Vagina (tissue), 2 donors: ENCODE data around the gene SCAND1. TPM values are rescaled to one million over a fixed set of nuclear protein-coding genes. Genes with fewer than 3 reads are reported as not detected.

Source experiments
- DNase-seq, 2 donors: peaks; one replicate each; pipeline ENCODE4 v3.0.0-alpha.2; 2017; ENCODE audit errors: extremely low spot score in 2 of 2
- H3K27ac ChIP-seq: fragments of 200-600 bp; sonication (generic); one replicate; pipeline ENCODE4 v1.5.1; 2019
- H3K27me3 ChIP-seq: fragments of 200-600 bp; sonication (generic); one replicate; pipeline ENCODE4 v1.5.1; 2019
- H3K36me3 ChIP-seq, 2 donors: fragments of 200-600 bp; sonication (generic); one replicate each; pipeline ENCODE4 v1.5.1; 2017 to 2019
- H3K4me1 ChIP-seq: fragments of 200-600 bp; sonication (generic); one replicate; pipeline ENCODE4 v1.5.1; 2019
- H3K4me3 ChIP-seq, 2 donors: fragments of 200-600 bp; sonication (generic); 1 replicate in 1 of 2; 2 replicates in 1 of 2; pipeline ENCODE4 v1.5.1; 2016 to 2019
- H3K9me3 ChIP-seq: fragments of 200-600 bp; sonication (generic); one replicate; pipeline ENCODE4 v1.5.1; 2019
- POLR2A ChIP-seq, 2 donors: fragments of 450-650 bp; IDR thresholded peaks; one replicate each; pipeline ENCODE4 v1.6.1; 2017; ENCODE audit warnings: antibody characterized with exemption in 2 of 2, mild to moderate bottlenecking in 2 of 2, moderate library complexity in 2 of 2
- POLR2AphosphoS5 ChIP-seq, 2 donors: sonication (generic); formaldehyde crosslinking; IDR thresholded peaks; one replicate each; pipeline ENCODE4 v1.9.0; 2017; ENCODE audit warnings: antibody characterized with exemption in 2 of 2, mild to moderate bottlenecking in 2 of 2, low read depth in 1 of 2; ENCODE audit not compliant: insufficient read depth in 1 of 2
- intact Hi-C: fragments of 100-400 bp; cut with DNase I; formaldehyde crosslinking; loops from one replicate; pipeline ENCODE4 v1.15.1; 2023
- total RNA-seq: library from RNA; depleted of rRNA; stranded (reverse); fragments of >200 nt; gene quantifications from one replicate; pipeline ENCODE4 v1.2.3, GENCODE V29; 2016
- TF ChIP-seq, protein P1 (sequence below), 3 experiments: fragments of 450-650 bp in 2 of 3; fragments of 200-600 bp in 1 of 3; sonication (generic) in 1 of 3; IDR thresholded peaks; one replicate each; pipeline ENCODE4 v1.5.1; 2017 to 2019; ENCODE audit warnings: antibody characterized with exemption in 3 of 3, mild to moderate bottlenecking in 2 of 3, moderate library complexity in 2 of 3

Gene SCAND1
- total RNA-seq, 1 donor from 2014 or later: 102 TPM

DNA sequence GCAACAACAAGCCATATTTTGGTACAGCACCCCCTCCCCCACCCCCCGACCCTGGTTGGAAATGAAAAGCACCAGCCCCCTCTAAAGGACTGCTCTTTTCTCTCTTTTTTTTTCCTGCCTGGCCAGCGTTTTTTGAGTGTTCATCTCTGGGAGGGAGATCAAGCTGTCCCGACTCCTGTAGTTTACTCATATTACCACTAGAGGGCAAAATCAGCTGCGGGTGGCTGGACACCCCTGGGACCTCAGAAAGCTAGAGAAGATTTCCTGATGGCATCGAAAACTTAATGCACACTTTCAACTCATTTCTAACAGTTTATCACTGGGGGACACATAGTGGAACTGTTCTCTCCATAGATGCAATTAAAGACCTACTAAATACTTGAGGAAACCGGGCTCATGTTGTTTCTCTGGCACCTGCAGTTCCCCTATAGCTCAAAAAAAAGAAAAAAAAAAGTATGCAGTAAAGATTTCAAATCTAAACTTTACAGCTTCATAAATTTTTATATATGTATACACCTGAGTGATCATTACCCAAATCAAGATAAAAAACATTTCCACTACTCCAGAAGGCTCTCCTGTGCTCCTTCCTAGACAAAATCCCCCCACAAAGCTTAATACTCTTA, 38.5 kb upstream of the SCAND1 start:
- intact Hi-C loops: no loop called here

DNA sequence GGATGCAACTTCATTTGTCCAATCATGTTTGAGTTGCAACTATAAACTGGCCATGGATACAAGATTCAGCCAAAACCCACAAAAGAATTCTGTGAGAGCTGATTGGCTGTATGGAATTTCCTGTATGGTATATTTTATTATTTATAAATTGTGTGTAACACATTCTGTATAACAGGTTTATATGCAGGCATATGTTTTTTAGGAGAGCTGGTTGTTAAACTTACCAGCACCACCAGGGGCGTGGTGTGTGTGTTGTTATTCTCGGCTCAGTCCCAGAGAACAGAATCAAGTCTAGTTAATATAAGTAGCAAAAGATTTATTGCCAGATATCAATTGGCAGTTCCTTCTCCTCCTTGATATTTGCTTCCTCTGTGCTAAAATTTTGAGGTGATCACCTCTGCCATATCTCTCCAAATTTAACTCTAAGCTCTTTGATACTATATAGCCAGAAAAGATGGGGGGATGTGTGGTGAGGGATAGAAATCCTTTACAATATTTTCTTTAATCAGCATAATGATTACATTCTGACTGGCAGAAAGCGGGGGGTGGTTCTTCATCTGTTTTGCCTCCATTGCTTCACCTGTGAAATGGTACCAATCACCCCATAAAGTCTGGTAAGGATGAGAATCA, 37.0 kb upstream of the SCAND1 start:
- no peak overlapping the region for H3K27ac ChIP-seq
- H3K36me3 ChIP-seq: no peaks in the 10 kb centered on the region
- H3K9me3 ChIP-seq: no peaks in the 10 kb centered on the region
- DNase-seq: no peak
- H3K4me3 ChIP-seq: no peak overlapping the region
- intact Hi-C loops: no loop called here
- no peak for TF ChIP-seq POLR2AphosphoS5 (IDR thresholded peaks at IDR 0.05; ENCODE audit: insufficient read depth in 1 of 2, low read depth in 1 of 2)
- TF ChIP-seq, protein P1, sequence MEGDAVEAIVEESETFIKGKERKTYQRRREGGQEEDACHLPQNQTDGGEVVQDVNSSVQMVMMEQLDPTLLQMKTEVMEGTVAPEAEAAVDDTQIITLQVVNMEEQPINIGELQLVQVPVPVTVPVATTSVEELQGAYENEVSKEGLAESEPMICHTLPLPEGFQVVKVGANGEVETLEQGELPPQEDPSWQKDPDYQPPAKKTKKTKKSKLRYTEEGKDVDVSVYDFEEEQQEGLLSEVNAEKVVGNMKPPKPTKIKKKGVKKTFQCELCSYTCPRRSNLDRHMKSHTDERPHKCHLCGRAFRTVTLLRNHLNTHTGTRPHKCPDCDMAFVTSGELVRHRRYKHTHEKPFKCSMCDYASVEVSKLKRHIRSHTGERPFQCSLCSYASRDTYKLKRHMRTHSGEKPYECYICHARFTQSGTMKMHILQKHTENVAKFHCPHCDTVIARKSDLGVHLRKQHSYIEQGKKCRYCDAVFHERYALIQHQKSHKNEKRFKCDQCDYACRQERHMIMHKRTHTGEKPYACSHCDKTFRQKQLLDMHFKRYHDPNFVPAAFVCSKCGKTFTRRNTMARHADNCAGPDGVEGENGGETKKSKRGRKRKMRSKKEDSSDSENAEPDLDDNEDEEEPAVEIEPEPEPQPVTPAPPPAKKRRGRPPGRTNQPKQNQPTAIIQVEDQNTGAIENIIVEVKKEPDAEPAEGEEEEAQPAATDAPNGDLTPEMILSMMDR (IDR thresholded peaks at IDR 0.05): peak in 1 of 3 experiments; percentile 11
- no peaks in the 10 kb centered on the region for H3K27me3 ChIP-seq
- no peaks in the 10 kb centered on the region for H3K4me1 ChIP-seq

More for the DNA sequence above, 38.5 kb upstream of the SCAND1 start:
- DNase-seq: no peak
- H3K36me3 ChIP-seq: no peaks in the 10 kb centered on the region
- TF ChIP-seq, protein P1 (IDR thresholded peaks at IDR 0.05): peak; percentile 49 to 87 (median 64)
- no peak for TF ChIP-seq POLR2AphosphoS5 (IDR thresholded peaks at IDR 0.05; ENCODE audit: insufficient read depth in 1 of 2, low read depth in 1 of 2)
- H3K27me3 ChIP-seq: no peaks in the 10 kb centered on the region
- H3K27ac ChIP-seq: no peak overlapping the region
- H3K9me3 ChIP-seq: no peaks in the 10 kb centered on the region
- no peak overlapping the region for H3K4me3 ChIP-seq
- no peaks in the 10 kb centered on the region for H3K4me1 ChIP-seq

DNA sequence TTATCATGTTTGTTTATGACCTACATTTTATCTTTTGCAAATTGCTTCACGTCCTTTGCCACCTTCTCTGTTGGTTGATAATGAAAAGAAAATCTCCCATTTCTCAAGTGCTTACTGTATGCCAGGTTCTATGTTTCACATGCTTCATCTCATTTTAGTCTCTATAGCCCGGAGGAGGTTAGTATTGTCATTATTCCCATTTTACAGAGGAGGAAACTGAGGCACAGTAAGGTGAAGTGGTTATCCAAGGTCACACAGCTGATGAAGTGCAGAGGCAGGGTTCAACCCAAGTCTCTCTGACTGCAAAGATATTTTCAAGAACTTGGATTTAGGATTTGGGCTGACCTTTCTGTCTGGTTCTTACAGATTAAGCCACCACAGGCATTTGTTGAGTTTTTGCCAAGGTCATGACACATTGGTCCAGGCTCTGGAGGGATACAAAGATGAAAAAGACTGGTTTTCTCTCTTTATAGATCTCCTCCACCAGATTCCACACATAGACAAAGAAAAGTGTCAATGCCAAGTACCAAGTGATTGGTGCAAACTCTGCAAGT, 34.7 kb upstream of the SCAND1 start:
- Histone ChIP-seq H3K27me3 (no peaks in the 10 kb centered on the region), H3K9me3 (no peaks in the 10 kb centered on the region), H3K4me1 (no peaks in the 10 kb centered on the region), H3K4me3 (no peak overlapping the region), H3K27ac (no peak overlapping the region), H3K36me3 (no peaks in the 10 kb centered on the region)
- no peak for DNase-seq
- intact Hi-C loops: no loop called here
- TF ChIP-seq POLR2AphosphoS5 (IDR thresholded peaks at IDR 0.05; ENCODE audit: insufficient read depth in 1 of 2, low read depth in 1 of 2): no peak
- no peak for TF ChIP-seq POLR2A (IDR thresholded peaks at IDR 0.05)
- TF ChIP-seq, protein P1 (IDR thresholded peaks at IDR 0.05): no peak

GRCh38 chr20:35985806-35986205, 31.5 kb upstream of the SCAND1 start:
- Histone ChIP-seq H3K36me3 (no peaks in the 10 kb centered on the region), H3K27me3 (no peaks in the 10 kb centered on the region), H3K9me3 (no peaks in the 10 kb centered on the region), H3K4me1 (no peaks in the 10 kb centered on the region), H3K4me3 (no peak overlapping the region), H3K27ac (no peak overlapping the region)
- no peak for TF ChIP-seq POLR2A (IDR thresholded peaks at IDR 0.05)
- no peak for TF ChIP-seq POLR2AphosphoS5 (IDR thresholded peaks at IDR 0.05; ENCODE audit: insufficient read depth in 1 of 2, low read depth in 1 of 2)
- TF ChIP-seq, protein P1 (IDR thresholded peaks at IDR 0.05): no peak
- intact Hi-C loops: no loop called here
- DNase-seq: no peak

DNA sequence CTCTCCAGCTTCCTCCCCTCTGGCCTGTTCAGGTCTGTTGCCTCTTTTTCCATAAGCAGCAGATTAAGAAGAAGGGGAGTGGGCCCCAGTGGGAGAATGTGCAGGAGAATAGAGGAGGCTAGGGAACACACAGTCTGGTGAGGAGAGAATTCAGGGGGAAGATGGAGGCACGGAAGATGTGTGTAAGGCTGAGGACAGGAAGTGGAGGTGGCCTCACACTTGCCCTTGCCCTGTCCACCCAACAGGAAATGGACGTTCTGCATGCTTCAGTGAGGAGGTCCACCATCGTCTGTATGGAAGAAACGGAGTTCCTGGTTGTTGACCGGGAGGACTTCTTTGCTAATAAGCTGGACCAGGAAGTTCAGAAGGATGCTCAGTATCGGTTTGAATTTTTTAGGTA, 30.1 kb upstream of the SCAND1 start:
- no peaks in the 10 kb centered on the region for H3K9me3 ChIP-seq
- TF ChIP-seq, protein P1 (IDR thresholded peaks at IDR 0.05): no peak
- TF ChIP-seq POLR2A (IDR thresholded peaks at IDR 0.05) (no peak), POLR2AphosphoS5 (IDR thresholded peaks at IDR 0.05; ENCODE audit: insufficient read depth in 1 of 2, low read depth in 1 of 2) (no peak)
- no peaks in the 10 kb centered on the region for H3K4me1 ChIP-seq
- no peaks in the 10 kb centered on the region for H3K36me3 ChIP-seq
- DNase-seq: no peak
- no peaks in the 10 kb centered on the region for H3K27me3 ChIP-seq
- intact Hi-C loops: no loop called here
- H3K4me3 ChIP-seq: no peak overlapping the region
- H3K27ac ChIP-seq: no peak overlapping the region
